ENCODE results near the gene OLFM3.

DNA sequence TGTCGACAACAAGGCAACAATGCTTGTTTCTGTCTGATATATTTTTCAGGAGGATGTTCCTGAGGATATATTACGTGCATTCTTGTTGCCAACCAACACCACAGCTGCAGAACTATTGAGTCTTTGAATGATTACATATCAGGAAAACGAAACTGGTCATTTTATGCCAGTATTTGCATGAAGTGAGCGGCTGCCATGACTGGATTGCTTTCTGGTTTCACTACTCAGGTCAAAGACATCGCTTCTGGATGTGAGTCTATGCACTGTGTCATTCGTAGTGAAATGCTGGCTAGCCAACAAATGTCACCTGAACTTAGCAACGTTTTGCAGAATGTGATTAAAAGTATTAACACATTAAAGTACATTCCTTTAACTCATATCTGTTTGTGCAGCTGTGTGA, 35.8 kb upstream of the OLFM3 start:
- TF ChIP-seq, protein P1, sequence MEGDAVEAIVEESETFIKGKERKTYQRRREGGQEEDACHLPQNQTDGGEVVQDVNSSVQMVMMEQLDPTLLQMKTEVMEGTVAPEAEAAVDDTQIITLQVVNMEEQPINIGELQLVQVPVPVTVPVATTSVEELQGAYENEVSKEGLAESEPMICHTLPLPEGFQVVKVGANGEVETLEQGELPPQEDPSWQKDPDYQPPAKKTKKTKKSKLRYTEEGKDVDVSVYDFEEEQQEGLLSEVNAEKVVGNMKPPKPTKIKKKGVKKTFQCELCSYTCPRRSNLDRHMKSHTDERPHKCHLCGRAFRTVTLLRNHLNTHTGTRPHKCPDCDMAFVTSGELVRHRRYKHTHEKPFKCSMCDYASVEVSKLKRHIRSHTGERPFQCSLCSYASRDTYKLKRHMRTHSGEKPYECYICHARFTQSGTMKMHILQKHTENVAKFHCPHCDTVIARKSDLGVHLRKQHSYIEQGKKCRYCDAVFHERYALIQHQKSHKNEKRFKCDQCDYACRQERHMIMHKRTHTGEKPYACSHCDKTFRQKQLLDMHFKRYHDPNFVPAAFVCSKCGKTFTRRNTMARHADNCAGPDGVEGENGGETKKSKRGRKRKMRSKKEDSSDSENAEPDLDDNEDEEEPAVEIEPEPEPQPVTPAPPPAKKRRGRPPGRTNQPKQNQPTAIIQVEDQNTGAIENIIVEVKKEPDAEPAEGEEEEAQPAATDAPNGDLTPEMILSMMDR (IDR thresholded peaks at IDR 0.05) = no peak
- no peak for TF ChIP-seq POLR2AphosphoS5 (IDR thresholded peaks at IDR 0.05; ENCODE audit: low read depth, low read length)
- no peak for TF ChIP-seq GABPA (IDR thresholded peaks at IDR 0.05; ENCODE audit: low read depth)
- TF ChIP-seq EZH2phosphoT487 (IDR thresholded peaks at IDR 0.05; ENCODE audit: borderline replicate concordance, low read depth) = no peak
- TF ChIP-seq YY1 (IDR thresholded peaks at IDR 0.05; ENCODE audit: low read depth) = no peak
- no peak for TF ChIP-seq USF2 (IDR thresholded peaks at IDR 0.05; ENCODE audit: borderline replicate concordance, low read depth, low read length)
- TF ChIP-seq TEAD4 (IDR thresholded peaks at IDR 0.05; ENCODE audit: borderline replicate concordance, insufficient read depth) = no peak
- TF ChIP-seq TCF12 (IDR thresholded peaks at IDR 0.05) = no peak
- TF ChIP-seq REST (IDR thresholded peaks at IDR 0.05; ENCODE audit: low read depth, low read length) = no peak
- TF ChIP-seq RFX5 (IDR thresholded peaks at IDR 0.05; ENCODE audit: low read length) = no peak
- no peak for TF ChIP-seq FOSL2 (IDR thresholded peaks at IDR 0.05; ENCODE audit: borderline replicate concordance, low read depth)
